ENCODE data around the gene PRRX2. TPM values are rescaled to one million over a fixed set of nuclear protein-coding genes. Genes with fewer than 3 reads are reported as not detected.

PRRX2 gene
- total RNA-seq, 1 donor from 2014 or later, result 20.8 TPM

DNA sequence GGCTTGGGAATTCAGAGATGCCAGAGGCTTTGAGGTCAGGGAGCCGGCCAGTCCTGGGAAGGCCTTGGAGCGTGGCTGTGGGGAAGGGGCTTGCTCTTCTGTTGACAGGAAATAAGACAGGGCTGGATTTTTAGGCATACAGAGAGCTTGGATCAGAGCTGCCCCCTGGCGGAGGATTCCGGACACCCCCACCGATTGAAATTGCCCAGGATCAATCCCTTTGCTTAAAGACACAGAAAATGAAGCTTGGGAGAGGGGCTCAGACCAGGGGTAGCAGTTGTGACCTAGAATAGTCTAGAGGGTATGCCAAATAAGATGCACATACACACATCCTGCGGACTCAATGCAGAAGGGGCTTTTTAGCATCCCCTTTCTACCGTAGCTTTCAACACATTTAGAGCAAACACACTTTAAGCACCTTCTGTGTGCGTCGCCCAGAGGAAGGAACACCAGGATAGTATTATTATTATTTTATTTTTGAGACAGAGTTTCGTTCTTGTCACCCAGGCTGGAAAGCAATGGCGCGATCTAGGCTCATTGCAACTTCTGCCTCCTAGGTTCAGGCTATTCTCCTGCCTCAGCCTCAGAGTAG, 41.2 kb upstream of the PRRX2 start:
- peaks cover 11% of the 10 kb centered on the region for H3K27me3 Mint-ChIP-seq
- peak overlapping the region; percentile 86 for H3K4me3 Mint-ChIP-seq
- H3K4me1 Mint-ChIP-seq (ENCODE audit: unreplicated experiment), result peaks cover 26% of the 10 kb centered on the region
- TF ChIP-seq CTCF (conservative IDR thresholded peaks at IDR 0.05), result peak; percentile 85
- no peaks in the 10 kb centered on the region for H3K36me3 Mint-ChIP-seq
- H3K27ac Mint-ChIP-seq, result peak overlapping the region; percentile 81
- H3K9me3 Mint-ChIP-seq, result no peaks in the 10 kb centered on the region
- DNase-seq (ENCODE audit: extremely low spot score, unreplicated experiment), result no peak

- peaks cover 7% of the 10 kb centered on the region for H3K27me3 Mint-ChIP-seq
- peaks cover 30% of the 10 kb centered on the region for H3K4me1 Mint-ChIP-seq (ENCODE audit: unreplicated experiment)
- H3K36me3 Mint-ChIP-seq, result no peaks in the 10 kb centered on the region
- peak overlapping the region; percentile 51 for H3K27ac Mint-ChIP-seq
- no peaks in the 10 kb centered on the region for H3K9me3 Mint-ChIP-seq
- TF ChIP-seq CTCF (conservative IDR thresholded peaks at IDR 0.05), result no peak
- DNase-seq (ENCODE audit: extremely low spot score, unreplicated experiment), result no peak
- H3K4me3 Mint-ChIP-seq, result peak overlapping the region; percentile 67
Observed at GRCh38 chr9:129624947-129625346, 40.5 kb upstream of the PRRX2 start.

DNA sequence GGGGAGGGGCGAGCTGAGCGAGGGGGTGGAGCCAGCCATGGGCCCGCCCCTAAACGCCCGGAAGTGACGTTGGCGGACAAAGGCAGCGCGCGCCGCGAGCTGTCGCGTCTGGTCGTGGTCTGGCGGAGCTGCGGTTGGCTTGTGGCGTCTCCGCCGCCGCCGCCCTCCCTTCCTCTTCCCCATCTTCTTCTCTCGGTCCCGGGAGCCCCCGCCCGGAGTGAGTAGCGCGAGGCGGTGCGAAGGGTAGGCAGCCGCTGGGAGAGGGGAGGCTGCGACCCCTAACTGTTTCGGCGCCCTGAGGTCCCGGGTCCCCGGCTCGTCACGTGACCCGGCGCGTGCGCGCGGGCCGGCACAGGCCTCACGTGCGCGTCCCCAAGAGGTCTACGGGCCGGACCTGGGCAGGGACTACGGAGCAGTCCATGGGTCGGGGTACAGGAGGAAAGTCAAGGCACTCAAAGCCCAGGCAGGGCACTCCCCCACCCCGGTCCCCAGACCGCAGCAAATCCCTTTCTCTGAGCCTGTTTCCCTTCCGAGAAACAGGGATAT, 39.3 kb upstream of the PRRX2 start, which contains the start of gene NTMT1:
TSS of gene NTMT1 (plus strand) at position 85 of the 546 bp plus-strand sequence. CDS start 6,541 bp downstream, outside the sequence.
- peak within 1 kb of the TSS; percentile 89 for H3K4me3 Mint-ChIP-seq
- H3K27me3 Mint-ChIP-seq, result peaks cover 2% of the 10 kb centered on the region
- H3K27ac Mint-ChIP-seq, result peak within 1 kb of the TSS; percentile 90
- H3K9me3 Mint-ChIP-seq, result no peaks in the 10 kb centered on the region
- no peak for TF ChIP-seq CTCF (conservative IDR thresholded peaks at IDR 0.05)
- peak; percentile 92 for DNase-seq (ENCODE audit: extremely low spot score, unreplicated experiment)
- H3K4me1 Mint-ChIP-seq (ENCODE audit: unreplicated experiment), result peaks cover 42% of the 10 kb centered on the region
- H3K36me3 Mint-ChIP-seq, result no peaks in the 10 kb centered on the region

DNA sequence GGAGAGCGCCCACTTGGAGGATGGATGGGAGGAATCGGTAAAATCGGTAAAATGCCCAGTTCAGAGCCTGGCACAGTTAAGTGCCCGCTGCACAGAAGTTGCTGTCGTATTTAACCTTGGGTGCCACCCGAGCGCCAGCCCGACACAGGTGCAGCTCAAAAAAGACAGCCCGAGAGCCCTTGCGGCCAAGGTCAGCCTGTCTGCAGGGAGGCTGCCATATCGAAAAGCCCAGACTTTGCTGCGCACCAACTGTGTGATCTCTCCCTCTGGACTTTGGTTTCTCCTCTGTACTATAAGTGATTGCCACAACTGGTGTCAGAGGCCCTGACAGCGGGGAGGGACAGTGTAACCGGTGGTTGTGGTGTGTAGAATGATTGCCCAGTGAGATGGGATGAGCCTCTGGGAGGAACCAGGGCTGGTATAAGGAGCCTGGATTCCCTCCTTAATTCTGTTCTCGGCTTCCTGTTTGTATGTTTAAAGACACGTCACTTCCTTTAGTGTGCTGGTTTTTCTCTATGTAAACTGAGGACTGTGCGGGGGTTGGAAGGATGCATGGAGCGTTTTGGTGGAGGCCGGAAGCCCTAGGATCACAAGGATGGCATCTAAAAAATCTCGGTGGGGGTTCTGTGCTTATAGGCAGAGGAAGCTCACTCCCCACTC, 38.7 kb upstream of the PRRX2 start:
- Mint-ChIP-seq H3K9me3 (no peaks in the 10 kb centered on the region), H3K4me1 (ENCODE audit: unreplicated experiment) (peaks cover 48% of the 10 kb centered on the region), H3K36me3 (no peaks in the 10 kb centered on the region), H3K27me3 (no peaks in the 10 kb centered on the region), H3K4me3 (peak overlapping the region; percentile 89), H3K27ac (peak overlapping the region; percentile 90)
- no peak for DNase-seq (ENCODE audit: extremely low spot score, unreplicated experiment)
- TF ChIP-seq CTCF (conservative IDR thresholded peaks at IDR 0.05), result no peak

DNA sequence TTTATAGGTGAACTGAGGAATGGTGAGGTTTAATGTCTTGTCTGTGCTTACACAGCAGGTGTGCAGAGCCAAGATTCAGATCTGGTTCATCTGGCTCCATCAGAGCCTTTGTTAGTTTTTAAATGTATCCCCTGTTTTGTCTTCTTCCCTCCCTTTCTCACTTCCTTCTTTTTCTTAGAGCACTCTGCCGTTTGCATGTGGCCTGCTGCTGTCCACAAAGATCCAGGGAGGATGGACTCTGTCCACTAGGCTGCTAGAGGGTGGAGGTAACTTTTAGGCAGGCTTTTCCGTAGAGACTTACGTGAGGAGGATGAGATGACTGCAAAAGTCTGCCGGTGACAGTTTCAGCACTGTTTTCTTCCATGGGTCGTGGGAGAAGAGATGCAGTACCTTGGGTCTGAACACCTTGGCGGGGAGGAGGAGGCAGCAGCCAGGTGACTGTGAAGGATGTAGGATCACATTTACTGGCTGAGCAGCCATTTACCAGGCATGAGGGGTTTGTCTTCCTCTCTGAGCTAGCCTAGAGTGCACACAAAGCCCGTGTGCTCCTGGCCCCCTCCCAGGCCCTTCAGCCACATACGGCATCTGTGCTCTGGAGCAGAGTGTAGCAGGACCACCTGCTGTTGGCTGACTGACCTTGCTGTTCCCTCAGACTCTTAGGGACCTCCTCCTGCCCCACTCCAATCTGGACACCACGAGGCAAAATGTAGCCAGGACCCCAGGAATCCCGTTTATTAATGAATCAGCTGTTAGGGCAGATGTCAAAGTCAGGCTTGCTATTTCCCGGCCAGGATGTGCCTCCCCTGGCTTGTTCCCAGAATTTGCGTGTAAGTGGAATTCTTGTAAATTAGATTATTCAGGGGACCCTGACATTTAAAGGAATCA, 37.6 kb upstream of the PRRX2 start:
- Mint-ChIP-seq H3K27ac (peak overlapping the region; percentile 90), H3K27me3 (no peaks in the 10 kb centered on the region), H3K4me1 (ENCODE audit: unreplicated experiment) (peaks cover 51% of the 10 kb centered on the region), H3K4me3 (peak overlapping the region; percentile 89), H3K9me3 (no peaks in the 10 kb centered on the region), H3K36me3 (no peaks in the 10 kb centered on the region)
- DNase-seq (ENCODE audit: extremely low spot score, unreplicated experiment), result no peak
- TF ChIP-seq CTCF (conservative IDR thresholded peaks at IDR 0.05), result no peak

Data from type B pancreatic cell (in vitro differentiated cells).